Stimulated activated CD8-positive, alpha-beta memory T cell treated with anti-CD3 and anti-CD28 coated beads, Interleukin-4, amount 100 ng/mL, for 4 hours (primary cell): ENCODE measurements around the gene SHLD1.

Source experiments
- DNase-seq, 2 donors: peaks; one replicate each; pipeline ENCODE4 v3.0.0-alpha.2; 2020; ENCODE audit warnings: low read depth in 2 of 2, low spot score in 1 of 2

The SHLD1 gene

GRCh38 chr20:5888041-5888440 lies 137.8 kb downstream of the SHLD1 start:
- no peak for DNase-seq

- DNase-seq: no peak
Measured at GRCh38 chr20:5890773-5891441, 140.7 kb downstream of the SHLD1 start.

- DNase-seq: no peak
Measured at GRCh38 chr20:5893052-5893451, 142.9 kb downstream of the SHLD1 start.

- DNase-seq: no peak
Measured at GRCh38 chr20:5893621-5894020, 143.4 kb downstream of the SHLD1 start.

GRCh38 chr20:5895626-5896025 lies 145.4 kb downstream of the SHLD1 start:
- no peak for DNase-seq

GRCh38 chr20:5899444-5899843 lies 149.2 kb downstream of the SHLD1 start:
- DNase-seq: no peak

GRCh38 chr20:5900908-5901307 lies 150.7 kb downstream of the SHLD1 start:
- DNase-seq: no peak

GRCh38 chr20:5908981-5909380 lies 158.8 kb downstream of the SHLD1 start:
- DNase-seq: no peak

GRCh38 chr20:5910186-5910585 lies 160.0 kb downstream of the SHLD1 start:
- no peak for DNase-seq

- no peak for DNase-seq
Measured at GRCh38 chr20:5913166-5913565, 163.0 kb downstream of the SHLD1 start.
